22Rv1 (cell line): ENCODE results near the gene MSANTD1.
"Not testable (repeated sequence)": the region's sequence is repeated elsewhere in the genome, so short reads cannot be mapped to it uniquely, and the experiment has no call there.

Experiments used
- H3K27ac ChIP-seq: fragments of 450-650 bp; 2 replicates; pipeline ENCODE4 v1.5.1; 2017
- CTCF ChIP-seq: fragments of 450-650 bp; IDR thresholded peaks from 2 replicates; pipeline ENCODE4 v1.5.1; 2017; ENCODE audit warnings: mild to moderate bottlenecking
- ZFX ChIP-seq: fragments of 450-650 bp; IDR thresholded peaks from 2 replicates; pipeline ENCODE4 v1.6.1; 2017; ENCODE audit warnings: antibody characterized with exemption, borderline replicate concordance

Gene MSANTD1

GRCh38 chr4:3297066-3297859 is 48.3 kb downstream of the MSANTD1 start:
- TF ChIP-seq ZFX (no peak), CTCF (no peak)
- H3K27ac ChIP-seq: no peak overlapping the region

GRCh38 chr4:3299122-3299975 is 50.4 kb downstream of the MSANTD1 start:
- no peak overlapping the region for H3K27ac ChIP-seq
- TF ChIP-seq CTCF (no peak), ZFX (no peak)

GRCh38 chr4:3299976-3300671 is 51.2 kb downstream of the MSANTD1 start:
- no peak overlapping the region for H3K27ac ChIP-seq
- no peak for TF ChIP-seq ZFX

- not testable (repeated sequence) for H3K27ac ChIP-seq
Measured at GRCh38 chr4:3300882-3301281, 51.9 kb downstream of the MSANTD1 start.

- no peak for TF ChIP-seq CTCF
- H3K27ac ChIP-seq: no peak overlapping the region
Measured at GRCh38 chr4:3301450-3302172, 52.7 kb downstream of the MSANTD1 start.

GRCh38 chr4:3302173-3302785 is 53.3 kb downstream of the MSANTD1 start:
- TF ChIP-seq ZFX: no peak
- TF ChIP-seq CTCF: no peak
- H3K27ac ChIP-seq: no peak overlapping the region

GRCh38 chr4:3302786-3303564 is 54.0 kb downstream of the MSANTD1 start:
- H3K27ac ChIP-seq: no peak overlapping the region
- no peak for TF ChIP-seq ZFX
- TF ChIP-seq CTCF: no peak
